ENCODE data around the gene C2orf69.
A peak's percentile ranks its signal among the peaks of the same experiment; 100 is the strongest.
"Not testable (repeated sequence)": the region's sequence is repeated elsewhere in the genome, so short reads cannot be mapped to it uniquely, and the experiment has no call there.

C2orf69 gene, protein sequence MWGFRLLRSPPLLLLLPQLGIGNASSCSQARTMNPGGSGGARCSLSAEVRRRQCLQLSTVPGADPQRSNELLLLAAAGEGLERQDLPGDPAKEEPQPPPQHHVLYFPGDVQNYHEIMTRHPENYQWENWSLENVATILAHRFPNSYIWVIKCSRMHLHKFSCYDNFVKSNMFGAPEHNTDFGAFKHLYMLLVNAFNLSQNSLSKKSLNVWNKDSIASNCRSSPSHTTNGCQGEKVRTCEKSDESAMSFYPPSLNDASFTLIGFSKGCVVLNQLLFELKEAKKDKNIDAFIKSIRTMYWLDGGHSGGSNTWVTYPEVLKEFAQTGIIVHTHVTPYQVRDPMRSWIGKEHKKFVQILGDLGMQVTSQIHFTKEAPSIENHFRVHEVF

DNA sequence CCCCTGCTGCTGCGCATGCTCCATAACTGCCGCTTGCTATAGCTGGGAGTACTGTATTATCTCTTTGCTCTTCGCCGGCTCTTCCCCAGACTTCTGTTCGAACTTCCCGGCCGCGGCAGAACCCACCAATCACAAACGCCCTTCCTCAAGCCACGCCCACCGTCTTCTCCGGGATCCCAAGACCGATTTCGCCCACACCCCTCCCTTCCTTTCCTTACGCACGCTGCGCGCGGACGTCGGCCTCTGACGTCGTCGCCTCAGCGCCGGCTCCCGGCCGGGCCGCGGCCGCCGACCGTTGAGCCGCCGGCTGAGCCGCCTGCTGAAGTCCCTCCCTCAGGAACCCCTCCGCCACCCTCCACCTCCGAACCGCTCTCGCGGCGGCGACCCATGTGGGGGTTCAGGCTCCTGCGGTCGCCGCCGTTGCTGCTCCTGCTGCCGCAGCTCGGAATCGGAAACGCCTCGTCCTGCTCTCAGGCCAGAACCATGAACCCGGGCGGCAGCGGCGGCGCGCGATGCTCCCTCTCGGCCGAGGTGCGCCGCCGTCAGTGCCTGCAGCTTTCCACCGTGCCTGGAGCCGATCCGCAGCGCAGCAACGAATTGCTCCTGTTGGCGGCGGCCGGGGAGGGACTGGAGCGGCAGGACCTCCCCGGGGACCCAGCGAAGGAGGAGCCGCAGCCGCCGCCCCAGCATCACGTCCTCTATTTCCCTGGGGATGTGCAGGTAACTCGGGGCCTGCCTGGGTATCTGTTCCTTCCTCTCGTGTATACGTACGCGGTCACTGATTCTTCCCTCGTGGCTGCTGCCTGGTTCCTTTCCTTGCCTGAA is at the start of gene C2orf69:
TSS of gene C2orf69 (plus strand) at position 242 of the 825 bp plus-strand sequence. CDS start at position 388, 146 bp downstream.
- peak; percentile 91 for DNase-seq

DNA sequence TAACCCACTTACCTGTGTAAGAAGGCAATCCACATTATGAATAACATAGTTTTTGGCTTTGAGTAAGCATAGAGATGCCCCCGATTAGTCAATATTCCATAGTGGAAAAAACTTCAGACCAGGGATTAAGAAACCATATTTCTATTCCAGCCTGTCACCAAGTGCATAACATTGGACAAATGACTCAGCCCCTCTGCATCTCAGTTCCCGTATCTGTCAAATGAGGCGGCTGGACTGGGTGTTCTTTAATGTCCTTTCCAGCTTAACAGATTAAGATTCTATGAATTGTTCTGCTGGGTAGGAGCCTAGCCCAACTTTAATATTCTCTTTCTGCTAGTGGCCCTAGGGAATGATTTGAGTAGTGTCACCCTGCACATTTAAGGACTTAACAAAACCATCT is 48.3 kb upstream of the C2orf69 start:
- DNase-seq = no peak

DNA sequence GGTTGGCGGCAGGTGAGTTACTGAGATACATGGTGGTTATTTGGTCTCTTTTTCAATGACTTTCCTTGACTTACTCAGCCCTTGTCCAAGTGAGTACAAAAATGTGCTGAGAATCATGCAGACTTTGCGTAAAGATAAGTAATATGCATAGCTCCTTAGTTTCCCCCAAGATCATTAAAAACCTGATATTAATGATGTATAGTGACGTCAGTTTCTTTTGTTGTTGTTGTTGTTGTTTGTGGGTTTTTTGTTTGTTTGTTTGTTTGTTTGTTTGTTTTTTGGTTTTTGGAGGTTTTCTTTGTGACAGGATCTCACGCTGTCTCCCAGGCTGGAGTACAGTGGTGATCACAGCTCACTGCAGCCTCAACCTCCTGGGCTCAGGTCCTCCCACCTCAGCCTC is 45.2 kb upstream of the C2orf69 start:
- no peak for DNase-seq

DNA sequence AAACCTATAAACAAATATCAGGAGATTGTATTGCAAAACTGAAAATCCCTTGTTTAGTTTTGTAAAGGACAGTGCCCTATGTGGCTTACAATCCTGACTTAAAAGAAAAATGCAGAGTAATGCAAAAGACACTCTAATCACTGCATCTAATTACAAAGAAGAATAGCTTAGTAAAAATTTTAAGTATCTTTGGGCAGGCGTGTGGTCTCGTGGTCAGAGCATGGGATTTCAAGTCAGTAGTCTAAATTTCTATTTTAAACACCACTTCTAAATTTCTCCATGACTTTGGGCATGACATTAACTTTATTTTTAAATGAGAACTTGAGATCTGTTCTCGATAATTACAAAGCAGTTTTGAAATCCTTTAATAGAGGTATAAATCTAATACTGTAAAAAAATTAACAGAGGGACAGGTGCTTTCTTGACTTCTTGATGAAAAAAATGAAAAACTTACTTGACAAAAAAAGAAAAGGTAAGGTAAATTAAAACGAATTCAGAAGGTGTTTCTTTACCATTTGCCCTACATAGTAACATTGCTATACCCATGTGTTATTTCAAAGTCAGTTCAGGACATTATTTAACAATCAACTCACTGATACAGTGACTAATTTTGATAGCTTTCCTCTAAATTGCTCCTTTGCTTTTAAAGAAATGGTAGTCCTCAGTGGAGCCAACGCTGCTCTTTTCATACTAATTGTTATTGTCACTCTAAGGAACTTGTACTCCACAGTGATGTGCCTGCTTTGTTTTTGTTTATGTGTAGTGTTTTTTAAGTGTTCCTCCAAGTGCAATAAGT is 42.5 kb upstream of the C2orf69 start:
- DNase-seq = no peak

DNA sequence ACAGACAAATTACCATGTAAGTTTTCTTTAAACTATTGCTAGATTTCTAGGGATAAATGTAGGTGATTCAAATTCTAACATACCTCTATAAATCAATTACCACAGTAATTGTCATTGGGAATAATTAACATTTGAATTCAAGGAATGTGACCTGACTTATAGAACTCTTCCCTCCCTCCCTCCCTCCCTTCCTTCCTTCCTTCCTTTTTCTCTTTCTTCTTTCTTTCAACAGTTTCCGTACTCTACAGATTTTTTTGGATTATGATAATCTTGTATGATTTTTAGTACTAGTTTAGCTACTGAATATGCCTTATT is 41.9 kb upstream of the C2orf69 start:
- DNase-seq = no peak

DNA sequence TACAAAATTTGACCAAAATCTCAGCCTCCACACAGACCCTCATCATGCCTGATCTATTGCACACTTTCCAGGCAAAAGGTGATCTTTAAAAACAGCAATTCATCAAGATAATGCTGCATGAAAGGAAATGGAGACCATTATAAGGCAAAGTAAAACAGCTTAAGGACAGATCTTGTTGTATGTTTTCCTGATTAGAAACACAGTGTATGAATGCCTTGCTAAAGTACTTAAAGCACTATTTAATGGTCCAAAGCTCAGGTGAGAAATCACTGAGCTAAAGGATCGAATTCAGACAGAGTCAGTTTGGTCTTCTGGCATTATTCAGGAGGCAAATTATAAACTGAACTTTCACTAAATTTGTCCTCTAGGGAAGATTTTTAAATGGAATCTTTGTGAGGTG is 41.4 kb upstream of the C2orf69 start:
- DNase-seq = no peak

DNA sequence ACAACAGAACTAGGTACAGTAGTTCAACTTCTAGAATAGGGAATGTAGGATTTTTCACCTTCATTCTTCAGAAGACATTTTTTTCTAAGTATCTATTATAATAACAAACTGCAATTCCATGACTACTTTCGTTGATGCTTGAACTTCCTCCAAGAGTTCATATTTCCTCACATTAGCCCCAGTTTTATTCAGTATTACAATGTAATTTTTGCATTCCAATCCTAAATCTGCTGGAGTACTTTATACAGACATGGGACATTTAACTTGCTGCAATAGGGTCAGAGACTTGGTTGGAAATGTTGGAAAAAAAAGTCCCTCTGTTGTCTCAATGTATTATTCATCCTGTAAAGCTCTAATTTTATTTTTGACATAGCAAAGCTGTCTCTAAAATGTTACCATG is 40.5 kb upstream of the C2orf69 start:
- DNase-seq = no peak

DNA sequence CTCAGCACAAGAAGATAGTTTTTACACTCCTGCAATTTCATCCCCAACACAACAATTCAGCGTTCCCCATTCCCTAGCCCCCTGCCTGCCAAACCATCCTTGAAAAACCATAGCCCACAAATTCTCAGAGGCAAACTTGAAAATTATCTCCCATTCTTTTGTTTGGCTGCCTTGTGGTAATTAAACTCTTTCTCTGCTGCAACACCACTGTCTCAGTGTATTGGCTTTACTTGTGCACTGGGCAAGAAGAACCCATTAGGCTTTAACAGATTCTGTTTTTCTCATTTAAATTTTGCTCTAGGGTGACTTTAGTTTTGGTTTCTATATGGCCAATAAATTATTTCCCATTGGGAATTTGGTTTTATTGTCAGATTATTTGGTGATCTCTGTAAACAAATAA is 36.9 kb upstream of the C2orf69 start:
- DNase-seq = no peak

DNA sequence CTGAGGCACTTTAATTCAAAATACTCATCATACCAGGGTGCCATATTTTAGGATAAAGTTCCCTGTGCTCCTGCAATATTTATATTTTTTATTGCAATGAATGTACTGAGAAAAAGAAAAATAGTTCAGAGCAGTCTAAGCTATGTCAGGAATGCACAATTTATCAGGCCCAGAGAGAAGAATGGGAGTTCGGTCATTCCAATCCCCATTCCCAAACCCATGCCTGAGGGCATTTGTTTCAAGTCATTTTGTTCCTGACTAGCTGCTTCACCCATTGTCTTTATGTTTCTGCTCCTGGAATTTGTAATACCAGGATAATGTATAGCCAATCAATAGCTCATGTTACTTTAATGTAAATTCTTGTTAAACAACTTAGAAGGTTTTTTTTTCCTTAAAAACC is 35.7 kb upstream of the C2orf69 start:
- DNase-seq = no peak

DNA sequence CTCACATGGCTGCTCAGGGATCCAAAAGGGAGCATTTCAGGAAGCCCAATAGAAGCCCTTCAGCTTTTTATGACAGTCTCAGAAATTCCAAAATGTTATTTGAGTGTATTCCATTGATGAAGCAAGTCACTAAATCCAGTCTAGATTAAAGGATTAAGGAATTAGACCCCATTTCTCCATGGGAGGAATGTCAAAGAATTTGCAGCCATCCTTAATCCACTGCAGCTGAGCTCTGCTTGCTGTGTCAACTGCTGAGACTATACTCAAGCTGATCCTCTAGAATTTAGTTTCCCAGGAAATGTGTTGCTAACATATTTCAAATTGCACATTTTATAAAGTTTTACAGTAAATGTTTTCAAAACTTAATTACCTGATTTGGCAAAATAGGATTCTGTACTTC is 28.4 kb upstream of the C2orf69 start:
- DNase-seq = no peak

DNA sequence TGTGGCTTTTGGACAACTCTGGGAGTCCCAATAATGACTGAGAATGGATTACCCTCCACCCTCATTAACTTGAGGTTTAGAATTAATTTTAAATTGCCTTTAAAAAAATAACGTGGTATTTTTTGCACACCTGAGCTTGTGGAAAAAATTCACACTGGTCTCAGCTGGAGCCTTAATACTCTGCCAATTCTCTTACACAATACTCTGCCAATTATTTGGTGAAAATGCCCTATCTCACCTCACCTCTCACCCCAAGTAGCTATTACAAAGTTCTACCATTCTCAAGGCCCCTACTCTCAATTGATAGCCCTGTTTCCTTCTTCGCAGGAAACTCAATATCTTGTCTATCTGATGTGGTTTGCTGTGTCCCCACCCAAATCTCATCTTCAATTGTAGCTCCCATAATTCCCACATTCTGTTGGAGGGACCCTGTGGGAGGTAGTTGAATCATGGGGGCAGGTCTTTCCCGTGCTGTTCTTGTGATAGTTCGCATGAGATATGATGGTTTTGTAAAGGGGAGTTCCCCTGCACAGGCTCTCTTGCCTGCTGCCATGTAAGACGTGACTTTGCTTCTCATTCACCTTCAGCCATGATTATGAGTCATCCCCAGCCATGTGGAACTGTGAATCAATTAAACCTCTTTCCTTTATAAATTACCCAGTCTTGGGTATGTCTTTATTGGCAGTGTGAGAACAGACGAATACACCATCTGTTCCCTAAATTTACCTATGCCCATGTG is 27.4 kb upstream of the C2orf69 start:
- DNase-seq = no peak

DNA sequence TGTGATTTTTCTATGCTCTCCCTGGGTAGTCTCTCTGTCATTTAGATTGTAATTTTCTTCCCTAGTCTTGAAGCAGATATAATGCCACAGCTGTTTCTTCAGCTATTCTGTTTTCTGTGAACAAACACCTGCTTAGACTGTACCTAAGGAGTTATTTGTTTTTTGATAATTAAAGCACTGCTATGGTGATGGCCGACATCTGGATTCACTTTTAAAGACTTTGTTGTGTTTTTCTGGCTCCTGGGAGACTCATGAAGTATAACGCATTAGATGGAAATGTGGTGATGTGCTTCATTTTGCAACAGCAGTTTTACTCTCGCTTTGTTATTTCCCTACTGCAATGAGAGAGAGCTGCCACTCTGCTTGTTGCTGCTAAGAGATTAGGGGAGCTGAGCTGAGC is 15.7 kb upstream of the C2orf69 start:
- DNase-seq = no peak

DNA sequence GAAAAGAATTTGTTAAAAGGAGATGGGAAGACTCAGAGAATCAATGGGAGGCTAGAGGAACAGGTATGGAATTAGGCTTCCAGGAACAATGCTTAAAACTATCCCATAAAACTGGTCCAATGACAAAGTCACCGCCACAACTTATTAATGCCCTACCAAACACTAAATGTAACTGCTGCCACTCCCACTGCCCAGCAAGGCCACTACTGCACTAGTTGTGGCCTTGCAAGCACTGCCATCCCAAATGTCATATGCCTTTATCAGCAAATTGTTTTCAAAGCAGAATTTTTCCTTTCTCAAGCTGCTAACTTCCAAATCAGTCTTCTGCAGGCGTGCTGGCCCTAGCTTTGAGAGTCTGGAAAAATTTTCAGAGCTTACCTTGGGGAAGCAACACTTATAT is 14.5 kb upstream of the C2orf69 start:
- no peak for DNase-seq

DNA sequence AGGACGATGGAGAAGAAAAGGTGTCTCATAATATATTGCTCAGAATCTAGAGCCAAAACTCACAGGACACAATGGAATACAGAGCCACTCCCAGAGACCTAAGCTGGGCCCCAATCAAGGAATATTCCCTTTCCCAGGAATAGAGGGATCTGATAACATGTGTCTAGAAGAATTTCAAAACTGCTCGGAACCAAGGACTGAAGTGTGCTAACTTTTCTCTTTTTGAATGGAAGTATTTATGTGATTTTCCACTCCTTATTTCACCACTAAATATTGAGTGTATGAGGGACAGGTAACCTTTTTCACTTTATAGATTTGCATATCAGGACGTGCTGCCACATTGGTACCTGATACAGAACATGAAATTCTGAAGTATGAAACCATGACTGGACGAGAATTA is 9.2 kb upstream of the C2orf69 start:
- DNase-seq = no peak

DNA sequence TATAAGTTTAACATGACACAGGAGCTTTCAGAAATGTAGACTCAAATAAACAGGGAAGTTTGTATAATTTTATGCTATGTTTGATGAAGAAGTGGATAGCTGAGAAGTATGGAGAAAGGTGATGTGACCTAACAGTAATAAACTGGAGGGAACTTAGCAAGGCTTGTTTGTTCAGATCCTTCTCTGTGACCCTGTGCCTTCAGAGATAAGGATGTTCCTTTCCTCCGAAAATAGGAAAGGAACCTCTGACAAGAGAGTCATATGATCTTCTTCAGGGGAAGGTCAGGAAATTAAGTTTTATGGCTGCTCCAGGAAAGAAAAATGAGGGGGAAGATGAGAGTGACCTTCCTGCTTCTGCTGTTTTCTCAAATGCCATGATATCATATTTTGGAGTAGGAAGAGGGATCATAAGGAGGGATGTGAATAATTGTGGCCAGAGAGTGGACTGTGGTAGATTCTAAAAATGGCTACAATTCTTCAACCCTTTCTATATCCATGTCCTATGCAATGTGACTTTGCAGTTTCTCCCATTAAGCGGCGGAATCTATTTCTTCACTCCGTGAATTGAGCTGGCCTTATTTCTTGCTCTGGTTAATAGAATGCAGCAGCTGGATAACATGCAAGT is 8.5 kb upstream of the C2orf69 start:
- no peak for DNase-seq

DNA sequence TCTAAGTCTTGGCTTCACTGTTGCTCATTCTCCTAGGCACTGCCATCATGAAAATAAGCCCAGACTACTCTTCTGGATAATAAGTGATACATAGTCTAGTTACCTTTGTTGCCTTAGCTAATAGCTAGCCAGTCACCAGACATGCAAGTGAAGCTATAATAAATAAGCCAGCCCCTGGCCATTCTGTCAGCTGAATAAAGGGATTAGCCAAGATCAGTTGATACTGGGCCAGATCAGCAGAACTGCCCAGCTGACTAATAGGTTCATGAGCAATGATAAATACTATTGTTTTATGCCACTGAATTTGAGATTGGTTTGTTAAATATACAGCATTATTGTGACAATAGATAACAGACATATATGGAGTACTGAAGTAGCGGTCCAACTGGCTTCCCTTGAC is 8.0 kb upstream of the C2orf69 start:
- no peak for DNase-seq

DNA sequence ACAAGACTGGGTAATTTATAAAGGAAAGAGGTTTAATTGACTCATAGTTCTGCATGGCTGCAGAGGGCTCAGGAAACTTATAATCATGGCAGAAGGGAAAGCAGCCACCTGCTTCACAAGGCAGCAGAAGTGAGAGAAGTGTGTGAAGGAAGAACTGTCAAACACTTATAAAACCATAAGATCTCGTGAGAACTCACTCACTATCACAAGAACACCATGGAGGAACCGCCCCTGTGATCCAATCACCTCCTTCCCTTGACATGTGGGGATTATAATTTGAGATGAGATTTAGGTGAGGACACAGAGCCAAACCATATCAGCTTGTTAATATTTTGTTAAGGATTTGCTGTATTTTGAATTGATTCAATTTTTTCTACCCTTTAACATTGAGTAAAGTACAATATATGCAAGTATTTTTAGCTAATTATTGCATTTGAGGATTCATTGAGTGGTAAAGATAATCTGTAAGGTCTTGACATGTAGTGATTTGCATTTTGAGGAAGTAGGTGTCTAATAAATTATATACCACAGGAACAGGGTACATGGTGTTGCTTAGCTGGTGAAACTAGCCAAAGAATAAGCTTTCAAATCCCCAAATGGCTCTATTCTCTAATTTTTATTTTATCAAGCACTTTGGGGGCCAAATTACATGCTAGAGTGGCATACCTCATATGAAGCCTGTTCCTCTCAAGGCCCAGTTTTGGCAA is 3.9 kb upstream of the C2orf69 start:
- no peak for DNase-seq

DNA sequence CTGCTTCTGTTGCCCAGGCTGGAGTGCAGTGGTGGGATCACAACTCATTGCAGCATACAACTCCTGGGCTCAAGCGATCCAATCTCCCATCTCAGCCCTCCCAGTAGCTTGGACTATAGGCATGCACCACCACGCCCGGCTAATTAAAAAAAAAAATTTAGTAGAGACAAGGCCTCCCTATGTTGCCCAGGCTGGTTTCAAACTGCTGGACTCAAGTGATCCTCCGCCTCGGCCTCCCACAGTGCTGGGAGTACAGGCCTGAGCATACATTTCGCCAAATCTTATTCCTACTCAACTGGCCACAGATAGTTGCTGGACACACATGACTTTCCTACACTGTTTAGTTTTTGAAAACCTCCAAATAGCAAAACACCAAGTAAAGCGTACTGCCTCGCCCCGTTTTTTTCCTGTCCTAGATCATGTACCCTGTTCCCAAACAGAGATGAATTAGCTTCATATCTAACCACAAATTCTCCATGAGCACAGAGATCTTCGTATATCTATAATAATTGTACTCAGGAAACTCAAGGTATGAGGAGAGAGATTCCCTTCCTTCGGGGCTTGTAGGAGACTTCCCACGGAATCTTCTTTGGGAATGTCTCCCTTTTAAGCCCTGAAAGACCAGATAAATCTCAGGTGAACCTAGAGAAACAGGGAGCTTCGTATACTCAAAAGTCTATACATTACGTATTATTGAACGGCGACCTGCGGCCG is 598 bp upstream of the C2orf69 start:
- no peak for DNase-seq

DNA sequence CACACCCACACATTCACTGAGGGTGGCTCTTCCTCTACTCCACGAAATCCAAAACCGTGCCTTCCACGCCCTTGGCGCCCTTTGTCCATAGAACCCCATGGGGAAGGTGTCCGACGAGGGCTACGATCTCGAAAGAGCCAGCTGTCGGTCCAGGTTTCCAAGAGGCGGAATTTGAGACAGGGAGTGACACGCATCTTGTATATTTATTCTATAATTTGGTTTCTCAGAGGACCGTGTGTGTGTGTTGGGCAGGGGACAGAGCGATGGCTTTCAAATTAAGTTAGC is 726 bp downstream of the C2orf69 start:
- no peak for DNase-seq

DNA sequence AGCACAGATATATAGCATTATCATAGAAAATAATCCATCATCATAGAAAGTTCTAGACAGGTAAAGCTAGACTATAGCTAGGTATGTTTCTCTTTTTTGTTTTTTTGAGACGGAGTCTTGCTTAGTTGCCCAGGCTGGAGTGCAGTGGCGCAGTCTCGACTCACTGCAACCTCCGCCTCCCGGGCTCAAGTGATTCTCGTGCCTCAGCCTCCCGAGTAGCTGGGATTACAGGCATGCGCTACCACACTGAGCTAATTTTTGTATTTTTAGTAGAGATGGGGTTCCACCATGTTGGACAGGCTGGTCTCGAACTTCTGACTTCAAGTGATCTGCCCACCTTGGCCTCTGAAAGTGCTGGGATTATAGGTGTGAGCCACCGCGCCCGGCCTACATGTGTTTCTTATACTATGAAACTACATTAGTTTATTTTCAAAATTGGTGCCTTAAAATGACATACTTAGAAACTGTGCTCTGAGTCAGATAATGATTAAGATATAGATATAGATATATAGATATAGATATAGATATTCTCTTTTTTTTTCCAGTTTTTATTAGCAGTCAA is 1.5 kb downstream of the C2orf69 start:
- DNase-seq = not testable (repeated sequence)

DNA sequence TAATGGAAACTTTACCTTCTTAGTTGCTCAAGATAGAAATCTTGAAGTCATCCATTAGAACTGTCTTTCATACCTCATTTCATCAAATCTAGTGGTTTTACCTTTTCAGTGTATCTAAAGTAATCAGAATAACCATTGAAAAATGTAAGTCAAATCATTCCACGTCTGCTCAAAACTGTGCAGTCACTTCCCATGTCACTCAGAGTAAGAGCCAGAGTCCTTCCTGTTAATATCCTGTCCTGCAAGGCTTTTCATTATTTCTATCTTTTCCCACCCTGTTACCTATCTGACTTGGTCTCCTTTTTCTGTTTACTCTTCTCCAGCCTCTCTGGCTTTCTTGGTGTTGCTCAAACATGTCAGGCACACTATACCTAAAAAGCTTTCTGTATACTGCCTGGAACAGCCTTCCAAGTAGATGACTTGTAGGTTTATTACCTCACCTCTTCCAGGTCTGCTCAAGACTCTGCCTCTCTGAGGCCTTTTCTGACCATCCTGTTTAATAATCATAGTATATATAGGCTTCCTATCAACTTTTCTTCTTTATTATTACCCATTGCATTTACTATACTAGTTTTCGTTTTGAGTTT is 3.4 kb downstream of the C2orf69 start:
- DNase-seq = no peak

Data from CD4-positive, alpha-beta T cell treated with Interferon gamma for 1 hour (primary cell).